Right lobe of liver (tissue), 6 donors: Measurements from ENCODE around the gene TMPRSS9. TPM values are rescaled to one million over a fixed set of nuclear protein-coding genes. Genes with fewer than 3 reads are reported as not detected.

Experiments
- ATAC-seq, 4 donors: fragments of 200-7000 bp; cut with Tn5 transposase; one replicate each; pipeline ENCODE4 v1.9.1; 2020; ENCODE audit warnings: mild to moderate bottlenecking in 4 of 4, moderate library complexity in 4 of 4
- DNase-seq, 3 donors: peaks; one replicate each; pipeline ENCODE4 v3.0.0-alpha.2; 2020
- H3K27ac ChIP-seq, 3 donors: fragments of 200-600 bp; one replicate each; pipeline ENCODE4 v1.8.0; 2022
- H3K27me3 ChIP-seq, 2 donors: fragments of 200-600 bp; one replicate each; pipeline ENCODE4 v1.8.0; 2022
- H3K36me3 ChIP-seq, 4 donors: fragments of 200-600 bp; sonication (generic) in 1 of 4; one replicate each; pipeline versions ENCODE4 v1.5.1 to v1.8.0; 2017 to 2022; ENCODE audit warnings: control low read depth in 1 of 4
- H3K4me1 ChIP-seq, 4 donors: fragments of 200-600 bp; sonication (generic) in 1 of 4; one replicate each; pipeline versions ENCODE4 v1.5.1 to v1.8.0; 2017 to 2022; ENCODE audit warnings: control low read depth in 1 of 4
- H3K4me3 ChIP-seq, 3 donors: fragments of 200-600 bp; one replicate each; pipeline ENCODE4 v1.8.0; 2022
- H3K9me3 ChIP-seq, 4 donors: fragments of 200-600 bp; sonication (generic) in 1 of 4; one replicate each; pipeline versions ENCODE4 v1.5.1 to v1.8.0; 2017 to 2022; ENCODE audit warnings: control low read depth in 1 of 4
- CTCF ChIP-seq, 4 donors: fragments of 200-600 bp in 3 of 4; fragments of 450-650 bp in 1 of 4; IDR thresholded peaks; one replicate each; pipeline versions ENCODE4 v1.5.1 to v1.8.0; 2016 to 2022; ENCODE audit warnings: antibody characterized with exemption in 4 of 4, mild to moderate bottlenecking in 2 of 4
- POLR2A ChIP-seq: fragments of 450-650 bp; IDR thresholded peaks from one replicate; pipeline ENCODE4 v1.6.1; 2017; ENCODE audit warnings: antibody characterized with exemption, mild to moderate bottlenecking
- WGBS: methylation state at CpG from one replicate; pipeline ENCODE4 v1.1.6; 2018; ENCODE audit warnings: low coverage, low lambda C conversion rate; ENCODE audit not compliant: insufficient coverage; ENCODE audit errors: missing lambda C conversion rate; 5-methylcytosine and 5-hydroxymethylcytosine counted together
- intact Hi-C, 2 donors: fragments of 100-400 bp; cut with DNase I; formaldehyde crosslinking; loops; one replicate each; pipeline versions ENCODE4 v1.11.2 to v1.14.1; 2022
- total RNA-seq, 6 experiments: library from RNA; depleted of rRNA in 2 of 6; stranded (reverse); fragments of >200 nt in 2 of 6; fragmentation: NEBNext Ultra II Directional in 3 of 6; extraction: Animal tissue kit (Norgen Biotek cat#: 25700) in 3 of 6; gene quantifications; one replicate each; pipeline versions ENCODE4 v1.1.0 to v1.2.4, GENCODE V29; 2016 to 2023
- donor health status: DM: no; HTN: yes; CAD: no.
- donor health status: DM: no; HTN: no; CAD: no.
- donor health status: DM: no; HTN: no; CAD: no.
- donor health status: DM: no; HTN: yes; CAD: no.
- donor health status: DM: no; HTN: yes; CAD: no.

Gene TMPRSS9
- total RNA-seq, 6 experiments from 2014 or later: 0.12 to 6.7 (median 2.9) TPM

GRCh38 chr19:2375353-2376121 is 15.5 kb downstream of the TMPRSS9 start:
- no peak for DNase-seq
- TF ChIP-seq CTCF (IDR thresholded peaks at IDR 0.05) (no peak), POLR2A (no peak)
- intact Hi-C loops: no loop called here
- Histone ChIP-seq H3K27me3 (no peaks in the 10 kb centered on the region), H3K4me3 (no peak overlapping the region), H3K36me3 (no peaks in the 10 kb centered on the region), H3K4me1 (no peaks in the 10 kb centered on the region), H3K9me3 (no peaks in the 10 kb centered on the region), H3K27ac (no peak overlapping the region)
- WGBS: 90% methylated on average over 2 of the region's 7 CpGs
- no peak for ATAC-seq

DNA sequence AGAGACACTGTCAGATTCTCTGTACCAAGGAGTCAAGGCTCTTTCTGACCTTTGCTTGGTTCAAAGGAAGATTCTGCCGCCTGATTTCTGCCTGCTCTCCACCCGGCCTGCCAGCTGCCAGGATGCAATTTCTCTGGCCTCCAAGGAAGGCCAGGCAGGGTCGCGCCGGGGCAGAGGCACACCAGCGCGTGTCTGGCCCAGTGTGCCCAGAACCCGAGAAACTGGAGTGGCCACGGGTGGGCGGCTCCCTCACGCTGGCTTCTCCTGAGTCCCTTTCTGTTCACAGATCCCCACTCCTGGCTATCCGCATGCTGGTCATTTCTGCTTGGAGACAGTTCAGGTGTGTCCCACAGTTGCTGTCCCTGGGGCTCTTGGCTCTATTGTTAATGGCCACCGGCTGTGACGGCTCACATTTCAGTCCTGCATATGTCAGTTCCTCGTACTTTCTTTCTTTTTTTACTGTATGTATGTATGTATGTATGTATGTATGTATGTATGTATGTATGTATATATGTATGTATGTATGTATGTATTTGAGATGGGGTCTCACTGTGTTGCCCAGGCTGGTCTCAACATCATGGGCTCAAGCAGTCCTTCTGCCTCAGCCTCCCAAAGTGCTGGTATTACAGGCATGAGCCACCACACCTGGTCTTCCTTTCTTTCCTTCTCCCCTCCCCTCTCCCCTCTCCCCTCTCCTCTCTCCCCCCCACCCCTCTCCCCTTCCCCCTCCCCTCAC is 16.9 kb downstream of the TMPRSS9 start:
- Histone ChIP-seq H3K4me3 (no peak overlapping the region), H3K27me3 (no peaks in the 10 kb centered on the region), H3K9me3 (no peaks in the 10 kb centered on the region), H3K4me1 (no peaks in the 10 kb centered on the region), H3K36me3 (no peaks in the 10 kb centered on the region), H3K27ac (no peak overlapping the region)
- DNase-seq (no peak), ATAC-seq (no peak)
- no peak for TF ChIP-seq POLR2A
- TF ChIP-seq CTCF (IDR thresholded peaks at IDR 0.05): no peak
- no CpG with 5 or more reads among the region's 15 CpGs for WGBS
- intact Hi-C loops: no loop called here

DNA sequence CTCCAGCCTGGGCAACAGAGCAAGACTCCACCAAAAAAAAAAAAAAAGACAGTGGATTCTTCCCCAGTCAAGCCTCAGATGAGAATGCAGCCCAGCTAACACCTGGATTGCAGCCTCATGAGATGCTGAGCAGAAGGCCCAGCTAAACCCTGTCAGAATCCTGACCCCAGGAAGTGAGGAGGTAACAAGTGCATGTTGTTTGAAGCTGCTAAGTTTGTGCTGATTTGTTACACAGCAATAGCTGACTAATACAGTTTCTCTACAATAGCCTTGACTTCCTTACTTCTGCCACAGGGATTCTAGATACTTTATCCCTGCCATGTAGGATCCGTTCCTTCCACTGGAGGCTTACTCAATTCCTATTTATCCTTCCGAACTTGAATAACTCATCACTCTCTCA is 20.5 kb downstream of the TMPRSS9 start:
- no peaks in the 10 kb centered on the region for H3K27me3 ChIP-seq
- H3K36me3 ChIP-seq: no peaks in the 10 kb centered on the region
- intact Hi-C loops: loop anchor here in 1 of 2 donors (10.0 kb wide), 1 partner anchor 46 kb away; no protein-coding TSS in a partner anchor
- H3K9me3 ChIP-seq: no peaks in the 10 kb centered on the region
- TF ChIP-seq CTCF (IDR thresholded peaks at IDR 0.05) (no peak), POLR2A (no peak)
- H3K4me3 ChIP-seq: no peak overlapping the region
- ATAC-seq (no peak), DNase-seq (no peak)
- no peak overlapping the region for H3K27ac ChIP-seq
- 88% methylated on average over 2 of the region's 2 CpGs for WGBS
- H3K4me1 ChIP-seq: no peaks in the 10 kb centered on the region

GRCh38 chr19:2381148-2381820 is 21.2 kb downstream of the TMPRSS9 start:
- DNase-seq: no peak
- no peaks in the 10 kb centered on the region for H3K9me3 ChIP-seq
- intact Hi-C loops: loop anchor here in 1 of 2 donors (10.0 kb wide), 1 partner anchor 46 kb away; no protein-coding TSS in a partner anchor
- no peak overlapping the region for H3K27ac ChIP-seq
- no peak overlapping the region for H3K4me3 ChIP-seq
- TF ChIP-seq POLR2A: no peak
- TF ChIP-seq CTCF (IDR thresholded peaks at IDR 0.05): no peak
- H3K27me3 ChIP-seq: no peaks in the 10 kb centered on the region
- H3K4me1 ChIP-seq: no peaks in the 10 kb centered on the region
- no peak for ATAC-seq
- H3K36me3 ChIP-seq: no peaks in the 10 kb centered on the region
- 65% methylated on average over 13 of the region's 18 CpGs for WGBS
